GM23338 (cell line): ENCODE results near the gene LCLAT1. TPM values are rescaled to one million over a fixed set of nuclear protein-coding genes. Genes with fewer than 3 reads are reported as not detected.

Experiments
- ATAC-seq: fragments of 200-7000 bp; cut with Tn5 transposase; 3 replicates; pipeline ENCODE4 v1.9.1; 2020
- DNase-seq: peaks from one replicate; pipeline ENCODE4 v3.0.0-alpha.2; 2015; ENCODE audit warnings: low spot score
- H2AFZ ChIP-seq: fragments of 200-600 bp; sonication (generic); 2 replicates; pipeline ENCODE4 v1.8.0; 2016; ENCODE audit warnings: antibody characterized with exemption, mild to moderate bottlenecking, moderate library complexity
- H3F3A ChIP-seq: fragments of 200-600 bp; sonication (generic); replicated peaks from 2 replicates; pipeline ENCODE4 v1.8.0; 2017; ENCODE audit warnings: antibody characterized with exemption, mixed run types, low read depth
- H3K27ac ChIP-seq: fragments of 200-600 bp; sonication (generic); 2 replicates; pipeline ENCODE4 v1.6.1; 2016; ENCODE audit warnings: low read depth
- H3K27me3 ChIP-seq: fragments of 200-600 bp; sonication (generic); 2 replicates; pipeline ENCODE4 v1.8.0; 2016; ENCODE audit warnings: mild to moderate bottlenecking, mixed run types, moderate library complexity; ENCODE audit not compliant: insufficient read depth
- H3K36me3 ChIP-seq: fragments of 200-600 bp; sonication (generic); 2 replicates; pipeline ENCODE4 v1.8.0; 2016; ENCODE audit warnings: mild to moderate bottlenecking; ENCODE audit not compliant: insufficient read depth
- H3K4me1 ChIP-seq: fragments of 200-600 bp; sonication (generic); 2 replicates; pipeline ENCODE4 v1.8.0; 2016; ENCODE audit warnings: mild to moderate bottlenecking, moderate library complexity; ENCODE audit not compliant: insufficient read depth
- H3K4me2 ChIP-seq: fragments of 200-600 bp; sonication (generic); 2 replicates; pipeline ENCODE4 v1.7.1; 2017; ENCODE audit warnings: mixed run types
- H3K4me3 ChIP-seq: fragments of 200-600 bp; sonication (generic); 2 replicates; pipeline ENCODE4 v1.6.1; 2016; ENCODE audit warnings: mixed run types
- H3K79me2 ChIP-seq: fragments of 200-600 bp; sonication (generic); replicated peaks from 2 replicates; pipeline ENCODE4 v1.8.0; 2017; ENCODE audit warnings: mild to moderate bottlenecking; ENCODE audit not compliant: insufficient read depth
- H3K9me2 ChIP-seq: fragments of 200-600 bp; sonication (generic); 2 replicates; pipeline ENCODE4 v1.8.0; 2017; ENCODE audit not compliant: insufficient read depth
- H4K20me1 ChIP-seq: fragments of 200-600 bp; sonication (generic); replicated peaks from 2 replicates; pipeline ENCODE4 v1.8.0; 2017; ENCODE audit warnings: mild to moderate bottlenecking; ENCODE audit not compliant: insufficient read depth
- H3K27ac Mint-ChIP-seq: 2 replicates; pipeline ENCODE4 v1.8.0; 2020; ENCODE audit warnings: inconsistent platforms, mild to moderate bottlenecking, moderate library complexity, mixed read lengths
- H3K27me3 Mint-ChIP-seq: 3 replicates; pipeline ENCODE4 v1.8.0; 2022; ENCODE audit warnings: low read depth, mild to moderate bottlenecking, moderate library complexity, mixed read lengths, inconsistent platforms; ENCODE audit not compliant: insufficient read depth, poor library complexity
- H3K36me3 Mint-ChIP-seq: 3 replicates; pipeline ENCODE4 v1.8.0; 2021; ENCODE audit warnings: low read depth, mild to moderate bottlenecking, inconsistent platforms, moderate library complexity, mixed read lengths
- H3K4me1 Mint-ChIP-seq: 3 replicates; pipeline ENCODE4 v1.8.0; 2020; ENCODE audit warnings: mild to moderate bottlenecking, inconsistent platforms, mixed read lengths
- H3K4me3 Mint-ChIP-seq: 3 replicates; pipeline ENCODE4 v1.8.0; 2021; ENCODE audit warnings: moderate library complexity, mild to moderate bottlenecking, inconsistent platforms, mixed read lengths
- H3K9me3 Mint-ChIP-seq: 3 replicates; pipeline ENCODE4 v1.8.0; 2020; ENCODE audit warnings: moderate library complexity, mild to moderate bottlenecking, inconsistent platforms, mixed read lengths
- EZH2 ChIP-seq: fragments of 200-600 bp; sonication (generic); IDR thresholded peaks from one replicate; pipeline ENCODE4 v1.8.0; 2017; ENCODE audit warnings: antibody characterized with exemption, mild to moderate bottlenecking, low read depth; ENCODE audit not compliant: unreplicated experiment
- JUNB ChIP-seq: IDR thresholded peaks from one replicate; pipeline ENCODE4 v1.6.1; 2016; ENCODE audit warnings: antibody characterized with exemption; ENCODE audit not compliant: unreplicated experiment
- NANOG ChIP-seq: IDR thresholded peaks from 2 replicates; pipeline ENCODE4 v1.6.1; 2016; ENCODE audit warnings: antibody characterized with exemption, borderline replicate concordance
- POLR2AphosphoS5 ChIP-seq: IDR thresholded peaks from 2 replicates; pipeline ENCODE4 v1.6.1; 2016; ENCODE audit warnings: antibody characterized with exemption, low read depth
- STAT1 ChIP-seq: IDR thresholded peaks from one replicate; pipeline ENCODE4 v1.6.1; 2016; ENCODE audit warnings: antibody characterized with exemption; ENCODE audit not compliant: unreplicated experiment
- ZNF114 ChIP-seq: fragments of 250-450 bp; sonication (Bioruptor Pico); IDR thresholded peaks from 2 replicates; pipeline ENCODE4 v1.5.0; 2020; ENCODE audit warnings: mild to moderate bottlenecking, moderate library complexity
- polyA plus RNA-seq: library from polyadenylated mRNA; unstranded; fragments of >200 nt; fragmentation: Nextera tagmentation; extraction: Ambion mirVana; gene quantifications from 2 replicates; pipeline ENCODE4 v1.2.1, GENCODE V29; 2016
- total RNA-seq: library from RNA; depleted of rRNA; stranded (reverse); fragments of >200 nt; shearing (Covaris generic); gene quantifications from 2 replicates; pipeline ENCODE4 v1.2.3, GENCODE V29; 2014
- TF ChIP-seq, protein P1 (sequence below): IDR thresholded peaks from 2 replicates; pipeline ENCODE4 v1.6.1; 2016; ENCODE audit warnings: antibody characterized with exemption
- TF ChIP-seq, protein P2 (sequence below): IDR thresholded peaks from one replicate; pipeline ENCODE4 v1.6.1; 2018; ENCODE audit warnings: antibody characterized with exemption; ENCODE audit not compliant: unreplicated experiment
- TF ChIP-seq, protein P3 (sequence below), 2 experiments: fragments of 200-600 bp in 1 of 2; sonication (generic) in 1 of 2; conservative IDR thresholded peaks; 2 replicates each; pipeline versions ENCODE4 v1.5.1 to v1.6.1; 2016 to 2017; ENCODE audit warnings: antibody characterized with exemption in 2 of 2, low read depth in 2 of 2, mild to moderate bottlenecking in 2 of 2, moderate library complexity in 1 of 2
- TF ChIP-seq, protein P4 (sequence below): fragments of 250-450 bp; sonication (Bioruptor Pico); IDR thresholded peaks from 2 replicates; pipeline ENCODE4 v1.5.0; 2020; ENCODE audit warnings: mild to moderate bottlenecking, moderate library complexity

LCLAT1 gene
- total and polyA plus RNA-seq, 2 experiments from 2014 or later = 11.5 to 30.1 TPM

DNA sequence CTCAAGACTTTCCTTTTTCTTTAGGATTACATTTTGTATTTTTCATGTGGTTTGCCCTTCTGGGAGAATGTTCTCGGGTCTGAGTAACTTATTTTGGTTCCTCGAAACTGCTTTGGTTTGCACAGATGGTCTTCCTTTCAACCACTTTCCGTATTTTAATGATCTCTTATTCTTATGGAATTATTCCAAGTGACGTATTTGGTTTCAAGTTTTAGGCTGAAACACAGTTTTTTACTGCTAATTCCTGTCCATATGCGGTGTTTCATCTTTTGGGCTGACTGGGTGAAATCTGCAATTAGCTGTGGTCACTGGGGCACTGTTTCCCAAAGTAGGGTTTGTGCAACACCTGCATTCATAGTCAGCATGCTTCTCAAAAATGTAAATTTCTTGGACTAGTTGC lies 237.5 kb downstream of the LCLAT1 start:
- Mint-ChIP-seq H3K4me3 (no peak overlapping the region), H3K9me3 (no peaks in the 10 kb centered on the region), H3K27me3 (peaks cover 2% of the 10 kb centered on the region), H3K4me1 (peaks cover 3% of the 10 kb centered on the region; the same call in 2 of the 3 replicates), H3K27ac (no peak overlapping the region), H3K36me3 (no peaks in the 10 kb centered on the region)
- H3K4me3 ChIP-seq = no peak overlapping the region
- ATAC-seq = no peak
- H3K9me2 ChIP-seq = no peaks in the 10 kb centered on the region
- no peaks in the 10 kb centered on the region for H3F3A ChIP-seq
- no peak for DNase-seq
- no peaks in the 10 kb centered on the region for H3K36me3 ChIP-seq
- H3K27me3 ChIP-seq = no peaks in the 10 kb centered on the region
- H2AFZ ChIP-seq = no peak overlapping the region; the same call in 1 of the 2 replicates
- no peaks in the 10 kb centered on the region for H3K79me2 ChIP-seq
- TF ChIP-seq POLR2AphosphoS5 = no peak
- TF ChIP-seq ZNF114 (CRISPR knock-in tag) = no peak
- TF ChIP-seq, protein P1, sequence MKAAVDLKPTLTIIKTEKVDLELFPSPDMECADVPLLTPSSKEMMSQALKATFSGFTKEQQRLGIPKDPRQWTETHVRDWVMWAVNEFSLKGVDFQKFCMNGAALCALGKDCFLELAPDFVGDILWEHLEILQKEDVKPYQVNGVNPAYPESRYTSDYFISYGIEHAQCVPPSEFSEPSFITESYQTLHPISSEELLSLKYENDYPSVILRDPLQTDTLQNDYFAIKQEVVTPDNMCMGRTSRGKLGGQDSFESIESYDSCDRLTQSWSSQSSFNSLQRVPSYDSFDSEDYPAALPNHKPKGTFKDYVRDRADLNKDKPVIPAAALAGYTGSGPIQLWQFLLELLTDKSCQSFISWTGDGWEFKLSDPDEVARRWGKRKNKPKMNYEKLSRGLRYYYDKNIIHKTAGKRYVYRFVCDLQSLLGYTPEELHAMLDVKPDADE = no peak
- no peak for TF ChIP-seq NANOG
- TF ChIP-seq, protein P2, sequence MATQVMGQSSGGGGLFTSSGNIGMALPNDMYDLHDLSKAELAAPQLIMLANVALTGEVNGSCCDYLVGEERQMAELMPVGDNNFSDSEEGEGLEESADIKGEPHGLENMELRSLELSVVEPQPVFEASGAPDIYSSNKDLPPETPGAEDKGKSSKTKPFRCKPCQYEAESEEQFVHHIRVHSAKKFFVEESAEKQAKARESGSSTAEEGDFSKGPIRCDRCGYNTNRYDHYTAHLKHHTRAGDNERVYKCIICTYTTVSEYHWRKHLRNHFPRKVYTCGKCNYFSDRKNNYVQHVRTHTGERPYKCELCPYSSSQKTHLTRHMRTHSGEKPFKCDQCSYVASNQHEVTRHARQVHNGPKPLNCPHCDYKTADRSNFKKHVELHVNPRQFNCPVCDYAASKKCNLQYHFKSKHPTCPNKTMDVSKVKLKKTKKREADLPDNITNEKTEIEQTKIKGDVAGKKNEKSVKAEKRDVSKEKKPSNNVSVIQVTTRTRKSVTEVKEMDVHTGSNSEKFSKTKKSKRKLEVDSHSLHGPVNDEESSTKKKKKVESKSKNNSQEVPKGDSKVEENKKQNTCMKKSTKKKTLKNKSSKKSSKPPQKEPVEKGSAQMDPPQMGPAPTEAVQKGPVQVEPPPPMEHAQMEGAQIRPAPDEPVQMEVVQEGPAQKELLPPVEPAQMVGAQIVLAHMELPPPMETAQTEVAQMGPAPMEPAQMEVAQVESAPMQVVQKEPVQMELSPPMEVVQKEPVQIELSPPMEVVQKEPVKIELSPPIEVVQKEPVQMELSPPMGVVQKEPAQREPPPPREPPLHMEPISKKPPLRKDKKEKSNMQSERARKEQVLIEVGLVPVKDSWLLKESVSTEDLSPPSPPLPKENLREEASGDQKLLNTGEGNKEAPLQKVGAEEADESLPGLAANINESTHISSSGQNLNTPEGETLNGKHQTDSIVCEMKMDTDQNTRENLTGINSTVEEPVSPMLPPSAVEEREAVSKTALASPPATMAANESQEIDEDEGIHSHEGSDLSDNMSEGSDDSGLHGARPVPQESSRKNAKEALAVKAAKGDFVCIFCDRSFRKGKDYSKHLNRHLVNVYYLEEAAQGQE = no peak
- TF ChIP-seq JUNB = no peak
- TF ChIP-seq, protein P3, sequence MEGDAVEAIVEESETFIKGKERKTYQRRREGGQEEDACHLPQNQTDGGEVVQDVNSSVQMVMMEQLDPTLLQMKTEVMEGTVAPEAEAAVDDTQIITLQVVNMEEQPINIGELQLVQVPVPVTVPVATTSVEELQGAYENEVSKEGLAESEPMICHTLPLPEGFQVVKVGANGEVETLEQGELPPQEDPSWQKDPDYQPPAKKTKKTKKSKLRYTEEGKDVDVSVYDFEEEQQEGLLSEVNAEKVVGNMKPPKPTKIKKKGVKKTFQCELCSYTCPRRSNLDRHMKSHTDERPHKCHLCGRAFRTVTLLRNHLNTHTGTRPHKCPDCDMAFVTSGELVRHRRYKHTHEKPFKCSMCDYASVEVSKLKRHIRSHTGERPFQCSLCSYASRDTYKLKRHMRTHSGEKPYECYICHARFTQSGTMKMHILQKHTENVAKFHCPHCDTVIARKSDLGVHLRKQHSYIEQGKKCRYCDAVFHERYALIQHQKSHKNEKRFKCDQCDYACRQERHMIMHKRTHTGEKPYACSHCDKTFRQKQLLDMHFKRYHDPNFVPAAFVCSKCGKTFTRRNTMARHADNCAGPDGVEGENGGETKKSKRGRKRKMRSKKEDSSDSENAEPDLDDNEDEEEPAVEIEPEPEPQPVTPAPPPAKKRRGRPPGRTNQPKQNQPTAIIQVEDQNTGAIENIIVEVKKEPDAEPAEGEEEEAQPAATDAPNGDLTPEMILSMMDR (conservative IDR thresholded peaks at IDR 0.05; ENCODE audit: low read depth in 2 of 2) = no peak
- no peak for TF ChIP-seq STAT1
- TF ChIP-seq EZH2 = no peak
- TF ChIP-seq, protein P4, sequence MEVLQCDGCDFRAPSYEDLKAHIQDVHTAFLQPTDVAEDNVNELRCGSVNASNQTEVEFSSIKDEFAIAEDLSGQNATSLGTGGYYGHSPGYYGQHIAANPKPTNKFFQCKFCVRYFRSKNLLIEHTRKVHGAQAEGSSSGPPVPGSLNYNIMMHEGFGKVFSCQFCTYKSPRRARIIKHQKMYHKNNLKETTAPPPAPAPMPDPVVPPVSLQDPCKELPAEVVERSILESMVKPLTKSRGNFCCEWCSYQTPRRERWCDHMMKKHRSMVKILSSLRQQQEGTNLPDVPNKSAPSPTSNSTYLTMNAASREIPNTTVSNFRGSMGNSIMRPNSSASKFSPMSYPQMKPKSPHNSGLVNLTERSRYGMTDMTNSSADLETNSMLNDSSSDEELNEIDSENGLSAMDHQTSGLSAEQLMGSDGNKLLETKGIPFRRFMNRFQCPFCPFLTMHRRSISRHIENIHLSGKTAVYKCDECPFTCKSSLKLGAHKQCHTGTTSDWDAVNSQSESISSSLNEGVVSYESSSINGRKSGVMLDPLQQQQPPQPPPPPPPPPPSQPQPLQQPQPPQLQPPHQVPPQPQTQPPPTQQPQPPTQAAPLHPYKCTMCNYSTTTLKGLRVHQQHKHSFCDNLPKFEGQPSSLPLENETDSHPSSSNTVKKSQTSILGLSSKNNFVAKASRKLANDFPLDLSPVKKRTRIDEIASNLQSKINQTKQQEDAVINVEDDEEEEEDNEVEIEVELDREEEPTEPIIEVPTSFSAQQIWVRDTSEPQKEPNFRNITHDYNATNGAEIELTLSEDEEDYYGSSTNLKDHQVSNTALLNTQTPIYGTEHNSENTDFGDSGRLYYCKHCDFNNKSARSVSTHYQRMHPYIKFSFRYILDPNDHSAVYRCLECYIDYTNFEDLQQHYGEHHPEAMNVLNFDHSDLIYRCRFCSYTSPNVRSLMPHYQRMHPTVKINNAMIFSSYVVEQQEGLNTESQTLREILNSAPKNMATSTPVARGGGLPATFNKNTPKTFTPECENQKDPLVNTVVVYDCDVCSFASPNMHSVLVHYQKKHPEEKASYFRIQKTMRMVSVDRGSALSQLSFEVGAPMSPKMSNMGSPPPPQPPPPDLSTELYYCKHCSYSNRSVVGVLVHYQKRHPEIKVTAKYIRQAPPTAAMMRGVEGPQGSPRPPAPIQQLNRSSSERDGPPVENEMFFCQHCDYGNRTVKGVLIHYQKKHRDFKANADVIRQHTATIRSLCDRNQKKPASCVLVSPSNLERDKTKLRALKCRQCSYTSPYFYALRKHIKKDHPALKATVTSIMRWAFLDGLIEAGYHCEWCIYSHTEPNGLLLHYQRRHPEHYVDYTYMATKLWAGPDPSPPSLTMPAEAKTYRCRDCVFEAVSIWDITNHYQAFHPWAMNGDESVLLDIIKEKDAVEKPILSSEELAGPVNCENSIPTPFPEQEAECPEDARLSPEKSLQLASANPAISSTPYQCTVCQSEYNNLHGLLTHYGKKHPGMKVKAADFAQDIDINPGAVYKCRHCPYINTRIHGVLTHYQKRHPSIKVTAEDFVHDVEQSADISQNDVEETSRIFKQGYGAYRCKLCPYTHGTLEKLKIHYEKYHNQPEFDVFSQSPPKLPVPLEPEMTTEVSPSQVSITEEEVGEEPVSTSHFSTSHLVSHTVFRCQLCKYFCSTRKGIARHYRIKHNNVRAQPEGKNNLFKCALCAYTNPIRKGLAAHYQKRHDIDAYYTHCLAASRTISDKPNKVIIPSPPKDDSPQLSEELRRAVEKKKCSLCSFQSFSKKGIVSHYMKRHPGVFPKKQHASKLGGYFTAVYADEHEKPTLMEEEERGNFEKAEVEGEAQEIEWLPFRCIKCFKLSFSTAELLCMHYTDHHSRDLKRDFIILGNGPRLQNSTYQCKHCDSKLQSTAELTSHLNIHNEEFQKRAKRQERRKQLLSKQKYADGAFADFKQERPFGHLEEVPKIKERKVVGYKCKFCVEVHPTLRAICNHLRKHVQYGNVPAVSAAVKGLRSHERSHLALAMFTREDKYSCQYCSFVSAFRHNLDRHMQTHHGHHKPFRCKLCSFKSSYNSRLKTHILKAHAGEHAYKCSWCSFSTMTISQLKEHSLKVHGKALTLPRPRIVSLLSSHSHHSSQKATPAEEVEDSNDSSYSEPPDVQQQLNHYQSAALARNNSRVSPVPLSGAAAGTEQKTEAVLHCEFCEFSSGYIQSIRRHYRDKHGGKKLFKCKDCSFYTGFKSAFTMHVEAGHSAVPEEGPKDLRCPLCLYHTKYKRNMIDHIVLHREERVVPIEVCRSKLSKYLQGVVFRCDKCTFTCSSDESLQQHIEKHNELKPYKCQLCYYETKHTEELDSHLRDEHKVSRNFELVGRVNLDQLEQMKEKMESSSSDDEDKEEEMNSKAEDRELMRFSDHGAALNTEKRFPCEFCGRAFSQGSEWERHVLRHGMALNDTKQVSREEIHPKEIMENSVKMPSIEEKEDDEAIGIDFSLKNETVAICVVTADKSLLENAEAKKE (CRISPR knock-in tag) = no peak
- no peak overlapping the region for H3K4me2 ChIP-seq
- H3K27ac ChIP-seq = no peak overlapping the region
- no peaks in the 10 kb centered on the region for H3K4me1 ChIP-seq
- no peaks in the 10 kb centered on the region for H4K20me1 ChIP-seq
